Parathyroid adenoma (tissue), 2 donors: ENCODE data around the gene SEMA3F.
A peak's percentile ranks its signal among the peaks of the same experiment; 100 is the strongest.
"Not testable (repeated sequence)": the region's sequence is repeated elsewhere in the genome, so short reads cannot be mapped to it uniquely, and the experiment has no call there.

ENCODE experiments used
- H2AFZ ChIP-seq: fragments of 300-600 bp; sonication (generic); one replicate; pipeline ENCODE4 v1.7.0; 2017; ENCODE audit warnings: antibody characterized with exemption, mild to moderate bottlenecking
- H3K27ac ChIP-seq: fragments of 300-600 bp; sonication (generic); one replicate; pipeline ENCODE4 v1.7.0; 2017
- H3K27me3 ChIP-seq: fragments of 300-600 bp; sonication (generic); one replicate; pipeline ENCODE4 v1.7.0; 2017; ENCODE audit warnings: low read length; ENCODE audit not compliant: control insufficient read depth, insufficient read depth
- H3K36me3 ChIP-seq: fragments of 300-600 bp; sonication (generic); one replicate; pipeline ENCODE4 v1.7.0; 2017; ENCODE audit warnings: low read length; ENCODE audit not compliant: control insufficient read depth, insufficient read depth
- H3K4me1 ChIP-seq: fragments of 300-600 bp; sonication (generic); one replicate; pipeline ENCODE4 v1.7.0; 2017; ENCODE audit warnings: control low read depth
- H3K4me2 ChIP-seq: fragments of 300-600 bp; sonication (generic); one replicate; pipeline ENCODE4 v1.7.0; 2017; ENCODE audit warnings: low read length
- H3K4me3 ChIP-seq: fragments of 300-600 bp; sonication (generic); one replicate; pipeline ENCODE4 v1.7.0; 2017; ENCODE audit warnings: low read depth, low read length
- H3K79me2 ChIP-seq: fragments of 300-600 bp; sonication (generic); one replicate; pipeline ENCODE4 v1.7.0; 2017; ENCODE audit warnings: control low read depth
- H3K9ac ChIP-seq: fragments of 300-600 bp; sonication (generic); one replicate; pipeline ENCODE4 v1.7.0; 2017; ENCODE audit warnings: mild to moderate bottlenecking
- H3K9me3 ChIP-seq: fragments of 300-600 bp; sonication (generic); one replicate; pipeline ENCODE4 v1.7.0; 2017; ENCODE audit warnings: low read length; ENCODE audit not compliant: control insufficient read depth
- CTCF ChIP-seq: fragments of 300-600 bp; sonication (generic); IDR thresholded peaks from one replicate; pipeline ENCODE4 v1.7.0; 2017; ENCODE audit warnings: antibody characterized with exemption, mild to moderate bottlenecking
- donor health status: primary hyperparathyroidism.

SEMA3F gene

GRCh38 chr3:50224639-50225038 is 69.5 kb downstream of the SEMA3F start:
- no peak overlapping the region for H3K4me2 ChIP-seq
- no peak overlapping the region for H2AFZ ChIP-seq
- H3K36me3 ChIP-seq = no peaks in the 10 kb centered on the region
- no peak overlapping the region for H3K9ac ChIP-seq
- H3K27me3 ChIP-seq = no peaks in the 10 kb centered on the region
- peaks cover 10% of the 10 kb centered on the region for H3K4me1 ChIP-seq
- no peak overlapping the region for H3K27ac ChIP-seq
- H3K79me2 ChIP-seq = no peaks in the 10 kb centered on the region
- no peak for TF ChIP-seq CTCF
- no peak overlapping the region for H3K4me3 ChIP-seq
- no peaks in the 10 kb centered on the region for H3K9me3 ChIP-seq

GRCh38 chr3:50226888-50227389 is 71.8 kb downstream of the SEMA3F start:
- no peaks in the 10 kb centered on the region for H3K9me3 ChIP-seq
- H3K4me2 ChIP-seq = peak overlapping the region; percentile 68
- peak overlapping the region; percentile 72 for H3K4me3 ChIP-seq
- no peaks in the 10 kb centered on the region for H3K27me3 ChIP-seq
- H3K36me3 ChIP-seq = no peaks in the 10 kb centered on the region
- H3K9ac ChIP-seq = no peak overlapping the region
- H3K27ac ChIP-seq = peak overlapping the region; percentile 52
- H2AFZ ChIP-seq = peak overlapping the region; percentile 84
- TF ChIP-seq CTCF = no peak
- no peaks in the 10 kb centered on the region for H3K79me2 ChIP-seq
- peaks cover 10% of the 10 kb centered on the region for H3K4me1 ChIP-seq

GRCh38 chr3:50227390-50228183 is 72.5 kb downstream of the SEMA3F start:
- Histone ChIP-seq H3K9ac (no peak overlapping the region), H2AFZ (peak overlapping the region; percentile 84), H3K36me3 (no peaks in the 10 kb centered on the region), H3K4me1 (peaks cover 10% of the 10 kb centered on the region), H3K27ac (peak overlapping the region; percentile 80), H3K4me3 (peak overlapping the region; percentile 72), H3K9me3 (no peaks in the 10 kb centered on the region), H3K27me3 (no peaks in the 10 kb centered on the region), H3K79me2 (no peaks in the 10 kb centered on the region), H3K4me2 (peak overlapping the region; percentile 97)
- TF ChIP-seq CTCF = peak; percentile 92

GRCh38 chr3:50228184-50228763 is 73.2 kb downstream of the SEMA3F start:
- not testable (repeated sequence) for H3K27me3 ChIP-seq, H3K9me3 ChIP-seq, H3K9ac ChIP-seq, H3K36me3 ChIP-seq, H3K79me2 ChIP-seq
- Histone ChIP-seq H3K4me2 (peak overlapping the region; percentile 97), H3K27ac (peak overlapping the region; percentile 80), H3K4me1 (peaks cover 10% of the 10 kb centered on the region), H2AFZ (peak overlapping the region; percentile 84), H3K4me3 (peak overlapping the region; percentile 72)

GRCh38 chr3:50229490-50229889 is 74.4 kb downstream of the SEMA3F start:
- peaks cover 10% of the 10 kb centered on the region for H3K4me1 ChIP-seq
- no peak overlapping the region for H3K4me3 ChIP-seq
- no peak overlapping the region for H3K9ac ChIP-seq
- H3K36me3 ChIP-seq = no peaks in the 10 kb centered on the region
- no peak overlapping the region for H2AFZ ChIP-seq
- no peaks in the 10 kb centered on the region for H3K79me2 ChIP-seq
- H3K9me3 ChIP-seq = no peaks in the 10 kb centered on the region
- no peak overlapping the region for H3K27ac ChIP-seq
- no peak for TF ChIP-seq CTCF
- no peaks in the 10 kb centered on the region for H3K27me3 ChIP-seq
- H3K4me2 ChIP-seq = no peak overlapping the region
